IMR-90 (cell line): Measurements from ENCODE around the gene TACC2. TPM values are rescaled to one million over a fixed set of nuclear protein-coding genes. Genes with fewer than 3 reads are reported as not detected.
A peak's percentile ranks its signal among the peaks of the same experiment; 100 is the strongest.

Experiments
- ATAC-seq: fragments of 200-7000 bp; cut with Tn5 transposase; 2 replicates; pipeline ENCODE4 v1.9.1; 2020; ENCODE audit warnings: low read depth, mild to moderate bottlenecking, moderate library complexity
- BruUV-seq: library from RNA; stranded (reverse); fragments of 400-500 nt; replicated peaks from 2 replicates; lab custom pipeline; 2021; lab: Mats Ljungman, UMichigan
- CTCF ChIA-PET: fragments of 300-600 bp; formaldehyde crosslinking; extraction: SDS; loops from one replicate; lab custom pipeline; 2021; ENCODE audit warnings: antibody characterized with exemption; lab: Yijun Ruan, JAX
- POLR2A ChIA-PET: fragments of 300-600 bp; sonication (Branson Sonifier 250); formaldehyde crosslinking; loops from one replicate; lab custom pipeline; 2022; ENCODE audit warnings: antibody characterized with exemption; ENCODE audit not compliant: unreplicated experiment; lab: Charles Lee
- DNase-seq: peaks from one replicate; pipeline ENCODE4 v3.0.0; 2013
- H2AFZ ChIP-seq: replicated peaks from 2 replicates; pipeline ENCODE3; 2013; ENCODE audit warnings: low read length, mild to moderate bottlenecking; ENCODE audit not compliant: poor library complexity
- H2AK5ac ChIP-seq: 2 replicates; pipeline ENCODE4 v1.6.1; 2013; ENCODE audit warnings: low read depth, low read length, inconsistent platforms
- H2AK9ac ChIP-seq: replicated peaks from 2 replicates; pipeline ENCODE3; 2013; ENCODE audit warnings: mild to moderate bottlenecking, low read depth, low read length, moderate library complexity; ENCODE audit not compliant: poor library complexity
- H2BK120ac ChIP-seq: 2 replicates; pipeline ENCODE4 v1.6.1; 2013; ENCODE audit warnings: low read depth, low read length, inconsistent platforms
- H2BK15ac ChIP-seq: 3 replicates; pipeline ENCODE4 v1.6.1; 2013; ENCODE audit warnings: low read depth, low read length, inconsistent platforms
- H2BK20ac ChIP-seq: 2 replicates; pipeline ENCODE4 v1.6.1; 2013; ENCODE audit warnings: low read depth, mild to moderate bottlenecking, inconsistent platforms, low read length, moderate library complexity
- H2BK5ac ChIP-seq: 2 replicates; pipeline ENCODE4 v1.6.1; 2013; ENCODE audit warnings: mild to moderate bottlenecking, low read depth, low read length, inconsistent platforms; ENCODE audit not compliant: poor library complexity, severe bottlenecking
- H3K14ac ChIP-seq: replicated peaks from 2 replicates; pipeline ENCODE4 v1.6.1; 2013; ENCODE audit warnings: low read depth, low read length, inconsistent platforms
- H3K18ac ChIP-seq: 2 replicates; pipeline ENCODE4 v1.6.1; 2013; ENCODE audit warnings: low read depth, low read length, control low read depth
- H3K23ac ChIP-seq: 2 replicates; pipeline ENCODE4 v1.6.1; 2013; ENCODE audit warnings: low read depth, low read length, inconsistent platforms
- H3K27ac ChIP-seq: 2 replicates; pipeline ENCODE4 v1.5.1; 2013; ENCODE audit warnings: mild to moderate bottlenecking, control low read depth, low read length; ENCODE audit not compliant: insufficient read depth
- H3K27me3 ChIP-seq: 2 replicates; pipeline ENCODE4 v1.6.1; 2013; ENCODE audit warnings: low read length; ENCODE audit not compliant: control insufficient read depth, insufficient read depth
- H3K36me3 ChIP-seq: 2 replicates; pipeline ENCODE4 v1.6.1; 2013; ENCODE audit warnings: low read length, mixed read lengths; ENCODE audit not compliant: control insufficient read depth, insufficient read depth
- H3K4ac ChIP-seq: 2 replicates; pipeline ENCODE4 v1.6.1; 2013; ENCODE audit warnings: low read depth, low read length, inconsistent platforms
- H3K4me1 ChIP-seq: 2 replicates; pipeline ENCODE4 v1.6.1; 2013; ENCODE audit warnings: low read length, mixed read lengths; ENCODE audit not compliant: control insufficient read depth, insufficient read depth
- H3K4me2 ChIP-seq: 2 replicates; pipeline ENCODE4 v1.6.1; 2013; ENCODE audit warnings: low read depth, mild to moderate bottlenecking, control low read depth, low read length, moderate library complexity
- H3K4me3 ChIP-seq: 2 replicates; pipeline ENCODE4 v1.5.1; 2013; ENCODE audit warnings: low read depth, mild to moderate bottlenecking, control low read depth, low read length, moderate library complexity; ENCODE audit not compliant: insufficient read depth
- H3K56ac ChIP-seq: 2 replicates; pipeline ENCODE4 v1.6.1; 2013; ENCODE audit warnings: low read length, inconsistent platforms; ENCODE audit not compliant: insufficient read depth; ENCODE audit errors: extremely low read depth
- H3K79me1 ChIP-seq, 2 experiments: 2 replicates each; pipeline ENCODE4 v1.6.1; 2013; ENCODE audit warnings: low read length in 2 of 2, inconsistent platforms in 1 of 2, low read depth in 1 of 2
- H3K9ac ChIP-seq: 2 replicates; pipeline ENCODE4 v1.6.1; 2013; ENCODE audit warnings: low read depth, low read length, control low read depth
- H3K9me1 ChIP-seq: 2 replicates; pipeline ENCODE4 v1.6.1; 2013; ENCODE audit warnings: low read length, inconsistent platforms; ENCODE audit not compliant: insufficient read depth
- H3K9me3 ChIP-seq: 2 replicates; pipeline ENCODE4 v1.6.1; 2013; ENCODE audit warnings: low read length; ENCODE audit not compliant: control insufficient read depth, insufficient read depth
- H4K20me1 ChIP-seq: 2 replicates; pipeline ENCODE4 v1.6.1; 2013; ENCODE audit warnings: low read length, inconsistent platforms; ENCODE audit not compliant: insufficient read depth
- H4K5ac ChIP-seq: 2 replicates; pipeline ENCODE4 v1.6.1; 2013; ENCODE audit warnings: mild to moderate bottlenecking, low read depth, low read length, control low read depth
- H4K8ac ChIP-seq, 2 experiments: 2 replicates each; pipeline ENCODE4 v1.6.1; 2013; ENCODE audit warnings: low read depth in 2 of 2, low read length in 2 of 2, control low read depth in 1 of 2, inconsistent platforms in 1 of 2
- H4K91ac ChIP-seq: 2 replicates; pipeline ENCODE4 v1.6.1; 2013; ENCODE audit warnings: low read depth, low read length, inconsistent platforms; ENCODE audit not compliant: insufficient read depth
- BHLHE40 ChIP-seq: fragments of 150-350 bp; IDR thresholded peaks from 2 replicates; pipeline ENCODE4 v1.6.1; 2016; ENCODE audit warnings: mild to moderate bottlenecking, low read depth, low read length
- CEBPB ChIP-seq: IDR thresholded peaks from 2 replicates; pipeline ENCODE4 v1.6.1; 2012; ENCODE audit warnings: low read depth, low read length, improper control_type of control experiment
- CHD1 ChIP-seq: IDR thresholded peaks from 2 replicates; pipeline ENCODE4 v1.6.1; 2012; ENCODE audit warnings: low read depth, low read length, improper control_type of control experiment
- FOS ChIP-seq: fragments of 150-350 bp; IDR thresholded peaks from 2 replicates; pipeline ENCODE4 v1.6.1; 2016; ENCODE audit warnings: low read depth, low read length
- MAFK ChIP-seq: IDR thresholded peaks from 2 replicates; pipeline ENCODE4 v1.6.1; 2012; ENCODE audit warnings: low read depth, low read length, improper control_type of control experiment
- MAZ ChIP-seq: IDR thresholded peaks from 2 replicates; pipeline ENCODE4 v1.6.1; 2012; ENCODE audit warnings: low read depth, mild to moderate bottlenecking, low read length, improper control_type of control experiment, moderate library complexity, borderline replicate concordance
- MXI1 ChIP-seq: IDR thresholded peaks from 2 replicates; pipeline ENCODE4 v1.6.1; 2012; ENCODE audit warnings: low read depth, mild to moderate bottlenecking, low read length, moderate library complexity, borderline replicate concordance
- NFE2L2 ChIP-seq: fragments of 150-350 bp; IDR thresholded peaks from 2 replicates; pipeline ENCODE4 v1.6.1; 2016; ENCODE audit warnings: low read depth, mild to moderate bottlenecking, low read length
- POLR2A ChIP-seq: IDR thresholded peaks from 2 replicates; pipeline ENCODE4 v1.6.1; 2012; ENCODE audit warnings: mild to moderate bottlenecking, low read depth, low read length
- RCOR1 ChIP-seq: IDR thresholded peaks from 2 replicates; pipeline ENCODE4 v1.6.1; 2012; ENCODE audit warnings: mild to moderate bottlenecking, low read length, improper control_type of control experiment; ENCODE audit not compliant: insufficient replicate concordance
- RFX5 ChIP-seq: IDR thresholded peaks from 2 replicates; pipeline ENCODE4 v1.8.0; 2012; ENCODE audit warnings: low read depth, mild to moderate bottlenecking, low read length, moderate library complexity
- SMC3 ChIP-seq: fragments of 150-350 bp; IDR thresholded peaks from 2 replicates; pipeline ENCODE4 v1.6.1; 2016; ENCODE audit warnings: low read depth, mild to moderate bottlenecking, antibody characterized with exemption, low read length, moderate library complexity
- WGBS, 2 experiments: methylation state at CpG; one replicate each; pipeline versions ENCODE4 v1.1.5 to v1.1.7; 2013; ENCODE audit warnings: missing lambda C conversion rate in 2 of 2; ENCODE audit not compliant: insufficient read length in 1 of 2; ENCODE audit errors: extremely low coverage in 2 of 2; 5-methylcytosine and 5-hydroxymethylcytosine counted together
- dilution Hi-C: fragments of 300-500 bp; cut with HindIII; formaldehyde crosslinking; loops from one replicate; pipeline ENCODE4 v1.14.3; 2018; ENCODE audit warnings: low sequenced_read_pairs; ENCODE audit not compliant: unreplicated experiment
- in situ Hi-C: fragments of 300-500 bp; cut with MboI; formaldehyde crosslinking; loops from 3 replicates; pipeline ENCODE4 v1.14.3; 2019; ENCODE audit warnings: low sequenced_read_pairs, inconsistent platforms, mixed read lengths
- intact Hi-C: fragments of 100-400 bp; cut with micrococcal nuclease; formaldehyde crosslinking; loops from 2 replicates; pipeline ENCODE4 v1.10.0; 2022
- polyA plus RNA-seq, 3 experiments: library from polyadenylated mRNA; depleted of rRNA; stranded (reverse); fragments of >200 nt; gene quantifications; 2 replicates each; pipeline ENCODE4 v1.2.3, GENCODE V29; 2012; ENCODE audit warnings: low replicate concordance in 1 of 3
- total RNA-seq: library from RNA; depleted of rRNA; stranded (reverse); fragments of >200 nt; gene quantifications from 2 replicates; pipeline ENCODE4 v1.2.3, GENCODE V29; 2012
- TF ChIP-seq, protein P1 (sequence below): conservative IDR thresholded peaks from 2 replicates; pipeline ENCODE4 v1.5.1; 2012; ENCODE audit warnings: mild to moderate bottlenecking, low read depth, low read length, improper control_type of control experiment
- TF ChIP-seq, protein P2 (sequence below): fragments of 150-350 bp; IDR thresholded peaks from 2 replicates; pipeline ENCODE4 v1.6.1; 2017; ENCODE audit warnings: mild to moderate bottlenecking, antibody characterized with exemption, low read length, low read depth
- TF ChIP-seq, protein P3 (sequence below): fragments of 150-350 bp; IDR thresholded peaks from 2 replicates; pipeline ENCODE4 v1.6.1; 2016; ENCODE audit warnings: low read depth, mild to moderate bottlenecking, low read length, moderate library complexity, borderline replicate concordance

TACC2 gene
- total and polyA plus RNA-seq, 2 of the 4 experiments (the other 2 are of a cell fraction): 2.9 to 15.4 TPM

DNA sequence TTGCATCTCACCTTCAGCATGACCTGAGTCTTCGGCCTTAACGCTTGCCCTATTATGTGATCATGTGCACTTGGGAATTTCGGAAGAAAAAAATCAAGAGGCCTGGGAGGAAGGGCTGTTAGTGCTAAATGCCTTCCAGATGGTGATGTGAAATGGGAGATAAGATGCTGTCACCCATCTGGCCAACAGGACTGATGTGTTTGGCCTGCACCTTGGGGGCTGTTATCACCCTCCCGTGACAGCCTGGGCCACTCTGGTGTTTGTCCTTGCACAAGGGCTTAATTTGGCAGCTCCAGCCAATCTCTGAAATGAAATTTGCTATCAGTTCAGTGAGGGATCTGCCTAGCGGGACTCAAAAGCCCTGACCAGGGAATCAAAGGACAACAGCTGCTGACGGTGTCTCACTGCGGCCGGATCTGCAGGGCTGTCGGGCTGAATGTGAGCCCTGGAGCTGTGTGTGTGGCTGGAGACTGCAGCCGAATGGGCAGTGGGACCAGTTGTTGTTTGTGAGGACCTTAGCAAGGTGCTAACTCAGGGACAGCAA is 150.7 kb downstream of the TACC2 start:
- H3K4me1 ChIP-seq: peaks cover 25% of the 10 kb centered on the region
- no peaks in the 10 kb centered on the region for H3K9me3 ChIP-seq
- dilution Hi-C loops (no loop called here), in situ Hi-C loops (loop anchor here (25.0 kb wide), 1 partner anchor 1023 kb away; the partner anchor contains the start of gene BUB3), intact Hi-C loops (loop anchor here (2.0 to 5.0 kb wide), 3 partner anchors 27 to 298 kb away; no protein-coding TSS in a partner anchor)
- 0 out of 3 replicates have a peak overlapping the region, but pooled peaks have one; percentile 81 for H2BK15ac ChIP-seq
- 73% methylated on average over 8 of the region's 10 CpGs; no CpG with 5 or more reads in 1 of the 2 experiments for WGBS, 2 experiments
- peak overlapping the region; percentile 60 for H4K91ac ChIP-seq
- no peaks in the 10 kb centered on the region for H3K27me3 ChIP-seq
- peak overlapping the region; percentile 37 for H2AK9ac ChIP-seq
- CTCF ChIA-PET: interaction anchor here (2.4 kb wide), 1 partner anchor 128 kb away, joined by 6 read pairs; no protein-coding TSS in a partner anchor
- H3K79me1 ChIP-seq: peaks cover 3 to 72% of the 10 kb centered on the region in 2 experiments
- DNase-seq (no peak), ATAC-seq (no peak)
- H3K4me2 ChIP-seq: no peak overlapping the region
- no peak overlapping the region for H4K5ac ChIP-seq
- no peak overlapping the region for H3K56ac ChIP-seq
- peak overlapping the region in 1 of 2 experiments; percentile 33; a peak in 2 of 4 replicates for H4K8ac ChIP-seq
- H3K4ac ChIP-seq: peak overlapping the region; percentile 72
- no peak overlapping the region for H2BK5ac ChIP-seq
- H3K27ac ChIP-seq: no peak overlapping the region
- no peak overlapping the region for H3K4me3 ChIP-seq
- H2BK120ac ChIP-seq: peak overlapping the region; percentile 68
- peak overlapping the region; percentile 68; the same call in 1 of the 2 replicates for H3K23ac ChIP-seq
- no TSS peak for BruUV-seq
- H2AK5ac ChIP-seq: peak overlapping the region; percentile 79; the same call in 1 of the 2 replicates
- no peak overlapping the region for H3K18ac ChIP-seq
- H3K36me3 ChIP-seq: peaks cover 4% of the 10 kb centered on the region; the same call in 1 of the 2 replicates
- H3K14ac ChIP-seq: peak overlapping the region; percentile 77
- no peak overlapping the region for H3K9ac ChIP-seq
- H2BK20ac ChIP-seq: peak overlapping the region; percentile 74; the same call in 1 of the 2 replicates
- H2AFZ ChIP-seq: no peak overlapping the region
- H3K9me1 ChIP-seq: peaks cover 25% of the 10 kb centered on the region
- POLR2A ChIA-PET: no interaction called here
- peaks cover 23% of the 10 kb centered on the region for H4K20me1 ChIP-seq
- TF ChIP-seq CEBPB: no peak
- TF ChIP-seq MXI1: no peak
- no peak for TF ChIP-seq SMC3
- TF ChIP-seq FOS: no peak
- TF ChIP-seq CHD1: no peak
- TF ChIP-seq RFX5: no peak
- no peak for TF ChIP-seq NFE2L2
- no peak for TF ChIP-seq RCOR1
- TF ChIP-seq, protein P1, sequence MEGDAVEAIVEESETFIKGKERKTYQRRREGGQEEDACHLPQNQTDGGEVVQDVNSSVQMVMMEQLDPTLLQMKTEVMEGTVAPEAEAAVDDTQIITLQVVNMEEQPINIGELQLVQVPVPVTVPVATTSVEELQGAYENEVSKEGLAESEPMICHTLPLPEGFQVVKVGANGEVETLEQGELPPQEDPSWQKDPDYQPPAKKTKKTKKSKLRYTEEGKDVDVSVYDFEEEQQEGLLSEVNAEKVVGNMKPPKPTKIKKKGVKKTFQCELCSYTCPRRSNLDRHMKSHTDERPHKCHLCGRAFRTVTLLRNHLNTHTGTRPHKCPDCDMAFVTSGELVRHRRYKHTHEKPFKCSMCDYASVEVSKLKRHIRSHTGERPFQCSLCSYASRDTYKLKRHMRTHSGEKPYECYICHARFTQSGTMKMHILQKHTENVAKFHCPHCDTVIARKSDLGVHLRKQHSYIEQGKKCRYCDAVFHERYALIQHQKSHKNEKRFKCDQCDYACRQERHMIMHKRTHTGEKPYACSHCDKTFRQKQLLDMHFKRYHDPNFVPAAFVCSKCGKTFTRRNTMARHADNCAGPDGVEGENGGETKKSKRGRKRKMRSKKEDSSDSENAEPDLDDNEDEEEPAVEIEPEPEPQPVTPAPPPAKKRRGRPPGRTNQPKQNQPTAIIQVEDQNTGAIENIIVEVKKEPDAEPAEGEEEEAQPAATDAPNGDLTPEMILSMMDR: no peak
- TF ChIP-seq, protein P2, sequence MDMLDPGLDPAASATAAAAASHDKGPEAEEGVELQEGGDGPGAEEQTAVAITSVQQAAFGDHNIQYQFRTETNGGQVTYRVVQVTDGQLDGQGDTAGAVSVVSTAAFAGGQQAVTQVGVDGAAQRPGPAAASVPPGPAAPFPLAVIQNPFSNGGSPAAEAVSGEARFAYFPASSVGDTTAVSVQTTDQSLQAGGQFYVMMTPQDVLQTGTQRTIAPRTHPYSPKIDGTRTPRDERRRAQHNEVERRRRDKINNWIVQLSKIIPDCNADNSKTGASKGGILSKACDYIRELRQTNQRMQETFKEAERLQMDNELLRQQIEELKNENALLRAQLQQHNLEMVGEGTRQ: no peak
- no peak for TF ChIP-seq BHLHE40
- no peak for TF ChIP-seq MAFK
- TF ChIP-seq, protein P3, sequence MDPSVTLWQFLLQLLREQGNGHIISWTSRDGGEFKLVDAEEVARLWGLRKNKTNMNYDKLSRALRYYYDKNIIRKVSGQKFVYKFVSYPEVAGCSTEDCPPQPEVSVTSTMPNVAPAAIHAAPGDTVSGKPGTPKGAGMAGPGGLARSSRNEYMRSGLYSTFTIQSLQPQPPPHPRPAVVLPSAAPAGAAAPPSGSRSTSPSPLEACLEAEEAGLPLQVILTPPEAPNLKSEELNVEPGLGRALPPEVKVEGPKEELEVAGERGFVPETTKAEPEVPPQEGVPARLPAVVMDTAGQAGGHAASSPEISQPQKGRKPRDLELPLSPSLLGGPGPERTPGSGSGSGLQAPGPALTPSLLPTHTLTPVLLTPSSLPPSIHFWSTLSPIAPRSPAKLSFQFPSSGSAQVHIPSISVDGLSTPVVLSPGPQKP: no peak
- no peak for TF ChIP-seq POLR2A
- no peak for TF ChIP-seq MAZ
